Lower leg skin (tissue), 3 donors: ENCODE measurements around the gene OAF.

Source experiments
- CTCF ChIP-seq, 3 donors: fragments of 450-650 bp; IDR thresholded peaks; one replicate each; pipeline ENCODE4 v1.5.1; 2016; ENCODE audit warnings: antibody characterized with exemption in 3 of 3, mild to moderate bottlenecking in 3 of 3, moderate library complexity in 2 of 3
- POLR2A ChIP-seq, 2 donors: fragments of 450-650 bp; IDR thresholded peaks; one replicate each; pipeline ENCODE4 v1.6.1; 2016 to 2017; ENCODE audit warnings: antibody characterized with exemption in 2 of 2, mild to moderate bottlenecking in 1 of 2, moderate library complexity in 1 of 2

GRCh38 chr11:120236169-120237107 lies 25.6 kb downstream of the OAF start:
- no peak for TF ChIP-seq CTCF (IDR thresholded peaks at IDR 0.05)
- TF ChIP-seq POLR2A (IDR thresholded peaks at IDR 0.05) = no peak
